K562 (cell line): ENCODE results near the gene LRRC75A. TPM values are rescaled to one million over a fixed set of nuclear protein-coding genes. Genes with fewer than 3 reads are reported as not detected.

Source experiments
- CBFA2T3 ChIP-seq: fragments of 450-650 bp; IDR thresholded peaks from 2 replicates; pipeline ENCODE4 v1.6.1; 2017
- NFRKB ChIP-seq: fragments of 450-650 bp; IDR thresholded peaks from 2 replicates; pipeline ENCODE4 v1.6.1; 2016; ENCODE audit warnings: low read depth
- POLR3A ChIP-seq: IDR thresholded peaks from 2 replicates; pipeline ENCODE4 v1.6.1; 2011; ENCODE audit warnings: borderline replicate concordance, mild to moderate bottlenecking, moderate library complexity; ENCODE audit not compliant: insufficient read length, insufficient read depth; ENCODE audit errors: extremely low read depth
- TAF1 ChIP-seq: IDR thresholded peaks from 2 replicates; pipeline ENCODE4 v1.6.1; 2011; ENCODE audit warnings: mild to moderate bottlenecking, low read length, moderate library complexity; ENCODE audit not compliant: insufficient read depth, control insufficient read depth, severe bottlenecking; ENCODE audit errors: extremely low read depth
- XRCC4 ChIP-seq: IDR thresholded peaks from one replicate; pipeline ENCODE4 v1.6.1; 2011; ENCODE audit not compliant: insufficient read depth, insufficient read length; ENCODE audit errors: extremely low read depth
- polyA plus RNA-seq, 8 experiments: library from polyadenylated mRNA; depleted of rRNA in 4 of 8; stranded (reverse) in 5 of 8; unstranded in 3 of 8; fragments of >200 nt; fragmentation: Nextera tagmentation in 2 of 8; fragmentation: Illumina TruSeq in 1 of 8; extraction: Ambion mirVana in 2 of 8; extraction: Trizol in 1 of 8; gene quantifications; 2 replicates each; pipeline versions ENCODE4 v1.2.1 to v1.2.3, GENCODE V29; 2011 to 2014; ENCODE audit warnings: inconsistent platforms in 1 of 8, missing spikeins in 1 of 8
- total RNA-seq, 7 experiments: library from RNA; depleted of rRNA in 6 of 7; stranded (reverse); fragments of >200 nt in 6 of 7; fragmentation: Illumina TruSeq in 2 of 7; extraction: Trizol in 2 of 7; gene quantifications; 2 replicates each; pipeline versions ENCODE4 v1.2.1 to v1.2.3, GENCODE V29; 2011 to 2021; ENCODE audit warnings: low replicate concordance in 1 of 7
- TF ChIP-seq, protein P1 (sequence below): fragments of 250-450 bp; sonication (Bioruptor Pico); IDR thresholded peaks from 2 replicates; pipeline ENCODE4 v1.4.0; 2020; ENCODE audit warnings: mild to moderate bottlenecking, moderate library complexity
- TF ChIP-seq, protein P2 (sequence below): fragments of 250-450 bp; sonication (Bioruptor Pico); IDR thresholded peaks from 2 replicates; pipeline ENCODE4 v1.8.0; 2022; ENCODE audit warnings: inconsistent platforms
- TF ChIP-seq, protein P3 (sequence below), 2 experiments: IDR thresholded peaks; 2 replicates each; pipeline ENCODE4 v1.6.1; 2012; ENCODE audit warnings: improper control_type of control experiment in 2 of 2, low read depth in 2 of 2, low read length in 2 of 2, borderline replicate concordance in 1 of 2
- TF ChIP-seq, protein P4 (sequence below): fragments of 250-450 bp; sonication (Bioruptor Pico); IDR thresholded peaks from 2 replicates; pipeline ENCODE4 v1.4.0; 2020

The LRRC75A gene
- total and polyA plus RNA-seq, 9 of the 15 experiments (the other 6 are each of a cell fraction or from before 2014, with no cell fraction given) = 0.04 to 0.34 (median 0.08) TPM; not detected in 5

DNA sequence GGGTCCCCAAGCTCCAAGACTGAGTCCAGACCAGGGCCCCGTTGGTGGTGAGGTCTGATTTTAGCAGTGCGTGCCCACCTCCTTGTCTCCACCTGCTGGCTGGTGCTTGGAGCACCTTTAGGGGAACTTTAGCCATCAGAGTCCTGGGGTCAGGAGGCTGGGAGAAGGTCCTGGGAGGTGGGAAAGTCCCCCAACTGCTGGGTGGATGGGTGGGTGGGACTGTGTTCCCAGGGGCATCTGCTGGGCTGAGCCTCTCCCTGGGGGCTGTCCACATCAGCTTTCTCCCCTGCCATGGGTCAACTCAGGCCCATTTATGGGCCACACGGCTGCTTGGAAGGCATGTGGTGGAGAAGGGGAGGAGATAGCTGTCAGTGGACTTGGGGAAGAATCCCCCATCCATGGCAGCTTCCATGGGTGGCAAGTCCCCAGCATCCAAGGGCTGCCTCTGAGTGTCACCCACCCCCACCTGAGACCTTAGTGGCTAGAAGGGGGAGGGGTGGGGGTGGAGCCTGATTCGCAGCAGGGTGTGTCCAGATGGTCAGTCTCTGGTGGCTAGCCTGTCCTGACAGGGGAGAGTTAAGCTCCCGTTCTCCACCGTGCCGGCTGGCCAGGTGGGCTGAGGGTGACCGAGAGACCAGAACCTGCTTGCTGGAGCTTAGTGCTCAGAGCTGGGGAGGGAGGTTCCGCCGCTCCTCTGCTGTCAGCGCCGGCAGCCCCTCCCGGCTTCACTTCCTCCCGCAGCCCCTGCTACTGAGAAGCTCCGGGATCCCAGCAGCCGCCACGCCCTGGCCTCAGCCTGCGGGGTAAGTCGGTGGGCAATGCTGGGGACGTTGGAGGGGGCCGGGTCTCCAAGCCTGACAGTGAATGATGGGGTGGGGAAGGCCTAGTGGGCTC lies 76.7 kb downstream of the LRRC75A start, which contains the start of gene TRPV2 (continued):
- TF ChIP-seq, protein P1, sequence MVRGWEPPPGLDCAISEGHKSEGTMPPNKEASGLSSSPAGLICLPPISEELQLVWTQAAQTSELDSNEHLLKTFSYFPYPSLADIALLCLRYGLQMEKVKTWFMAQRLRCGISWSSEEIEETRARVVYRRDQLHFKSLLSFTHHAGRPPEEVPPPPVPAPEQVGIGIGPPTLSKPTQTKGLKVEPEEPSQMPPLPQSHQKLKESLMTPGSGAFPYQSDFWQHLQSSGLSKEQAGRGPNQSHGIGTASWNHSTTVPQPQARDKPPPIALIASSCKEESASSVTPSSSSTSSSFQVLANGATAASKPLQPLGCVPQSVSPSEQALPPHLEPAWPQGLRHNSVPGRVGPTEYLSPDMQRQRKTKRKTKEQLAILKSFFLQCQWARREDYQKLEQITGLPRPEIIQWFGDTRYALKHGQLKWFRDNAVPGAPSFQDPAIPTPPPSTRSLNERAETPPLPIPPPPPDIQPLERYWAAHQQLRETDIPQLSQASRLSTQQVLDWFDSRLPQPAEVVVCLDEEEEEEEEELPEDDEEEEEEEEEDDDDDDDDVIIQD (CRISPR knock-in tag) = no peak
- TF ChIP-seq, protein P2, sequence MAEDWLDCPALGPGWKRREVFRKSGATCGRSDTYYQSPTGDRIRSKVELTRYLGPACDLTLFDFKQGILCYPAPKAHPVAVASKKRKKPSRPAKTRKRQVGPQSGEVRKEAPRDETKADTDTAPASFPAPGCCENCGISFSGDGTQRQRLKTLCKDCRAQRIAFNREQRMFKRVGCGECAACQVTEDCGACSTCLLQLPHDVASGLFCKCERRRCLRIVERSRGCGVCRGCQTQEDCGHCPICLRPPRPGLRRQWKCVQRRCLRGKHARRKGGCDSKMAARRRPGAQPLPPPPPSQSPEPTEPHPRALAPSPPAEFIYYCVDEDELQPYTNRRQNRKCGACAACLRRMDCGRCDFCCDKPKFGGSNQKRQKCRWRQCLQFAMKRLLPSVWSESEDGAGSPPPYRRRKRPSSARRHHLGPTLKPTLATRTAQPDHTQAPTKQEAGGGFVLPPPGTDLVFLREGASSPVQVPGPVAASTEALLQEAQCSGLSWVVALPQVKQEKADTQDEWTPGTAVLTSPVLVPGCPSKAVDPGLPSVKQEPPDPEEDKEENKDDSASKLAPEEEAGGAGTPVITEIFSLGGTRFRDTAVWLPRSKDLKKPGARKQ (CRISPR knock-in tag) = no peak
- TF ChIP-seq, protein P3, sequence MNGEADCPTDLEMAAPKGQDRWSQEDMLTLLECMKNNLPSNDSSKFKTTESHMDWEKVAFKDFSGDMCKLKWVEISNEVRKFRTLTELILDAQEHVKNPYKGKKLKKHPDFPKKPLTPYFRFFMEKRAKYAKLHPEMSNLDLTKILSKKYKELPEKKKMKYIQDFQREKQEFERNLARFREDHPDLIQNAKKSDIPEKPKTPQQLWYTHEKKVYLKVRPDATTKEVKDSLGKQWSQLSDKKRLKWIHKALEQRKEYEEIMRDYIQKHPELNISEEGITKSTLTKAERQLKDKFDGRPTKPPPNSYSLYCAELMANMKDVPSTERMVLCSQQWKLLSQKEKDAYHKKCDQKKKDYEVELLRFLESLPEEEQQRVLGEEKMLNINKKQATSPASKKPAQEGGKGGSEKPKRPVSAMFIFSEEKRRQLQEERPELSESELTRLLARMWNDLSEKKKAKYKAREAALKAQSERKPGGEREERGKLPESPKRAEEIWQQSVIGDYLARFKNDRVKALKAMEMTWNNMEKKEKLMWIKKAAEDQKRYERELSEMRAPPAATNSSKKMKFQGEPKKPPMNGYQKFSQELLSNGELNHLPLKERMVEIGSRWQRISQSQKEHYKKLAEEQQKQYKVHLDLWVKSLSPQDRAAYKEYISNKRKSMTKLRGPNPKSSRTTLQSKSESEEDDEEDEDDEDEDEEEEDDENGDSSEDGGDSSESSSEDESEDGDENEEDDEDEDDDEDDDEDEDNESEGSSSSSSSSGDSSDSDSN (IDR thresholded peaks at IDR 0.05; ENCODE audit: borderline replicate concordance in 1 of 2, low read depth in 2 of 2, low read length in 2 of 2) = no peak
- TF ChIP-seq CBFA2T3 = peak; percentile 41; the same call in 1 of the 2 replicates
- TF ChIP-seq XRCC4 = no peak
- TF ChIP-seq TAF1 = peak; percentile 60
- TF ChIP-seq, protein P4, sequence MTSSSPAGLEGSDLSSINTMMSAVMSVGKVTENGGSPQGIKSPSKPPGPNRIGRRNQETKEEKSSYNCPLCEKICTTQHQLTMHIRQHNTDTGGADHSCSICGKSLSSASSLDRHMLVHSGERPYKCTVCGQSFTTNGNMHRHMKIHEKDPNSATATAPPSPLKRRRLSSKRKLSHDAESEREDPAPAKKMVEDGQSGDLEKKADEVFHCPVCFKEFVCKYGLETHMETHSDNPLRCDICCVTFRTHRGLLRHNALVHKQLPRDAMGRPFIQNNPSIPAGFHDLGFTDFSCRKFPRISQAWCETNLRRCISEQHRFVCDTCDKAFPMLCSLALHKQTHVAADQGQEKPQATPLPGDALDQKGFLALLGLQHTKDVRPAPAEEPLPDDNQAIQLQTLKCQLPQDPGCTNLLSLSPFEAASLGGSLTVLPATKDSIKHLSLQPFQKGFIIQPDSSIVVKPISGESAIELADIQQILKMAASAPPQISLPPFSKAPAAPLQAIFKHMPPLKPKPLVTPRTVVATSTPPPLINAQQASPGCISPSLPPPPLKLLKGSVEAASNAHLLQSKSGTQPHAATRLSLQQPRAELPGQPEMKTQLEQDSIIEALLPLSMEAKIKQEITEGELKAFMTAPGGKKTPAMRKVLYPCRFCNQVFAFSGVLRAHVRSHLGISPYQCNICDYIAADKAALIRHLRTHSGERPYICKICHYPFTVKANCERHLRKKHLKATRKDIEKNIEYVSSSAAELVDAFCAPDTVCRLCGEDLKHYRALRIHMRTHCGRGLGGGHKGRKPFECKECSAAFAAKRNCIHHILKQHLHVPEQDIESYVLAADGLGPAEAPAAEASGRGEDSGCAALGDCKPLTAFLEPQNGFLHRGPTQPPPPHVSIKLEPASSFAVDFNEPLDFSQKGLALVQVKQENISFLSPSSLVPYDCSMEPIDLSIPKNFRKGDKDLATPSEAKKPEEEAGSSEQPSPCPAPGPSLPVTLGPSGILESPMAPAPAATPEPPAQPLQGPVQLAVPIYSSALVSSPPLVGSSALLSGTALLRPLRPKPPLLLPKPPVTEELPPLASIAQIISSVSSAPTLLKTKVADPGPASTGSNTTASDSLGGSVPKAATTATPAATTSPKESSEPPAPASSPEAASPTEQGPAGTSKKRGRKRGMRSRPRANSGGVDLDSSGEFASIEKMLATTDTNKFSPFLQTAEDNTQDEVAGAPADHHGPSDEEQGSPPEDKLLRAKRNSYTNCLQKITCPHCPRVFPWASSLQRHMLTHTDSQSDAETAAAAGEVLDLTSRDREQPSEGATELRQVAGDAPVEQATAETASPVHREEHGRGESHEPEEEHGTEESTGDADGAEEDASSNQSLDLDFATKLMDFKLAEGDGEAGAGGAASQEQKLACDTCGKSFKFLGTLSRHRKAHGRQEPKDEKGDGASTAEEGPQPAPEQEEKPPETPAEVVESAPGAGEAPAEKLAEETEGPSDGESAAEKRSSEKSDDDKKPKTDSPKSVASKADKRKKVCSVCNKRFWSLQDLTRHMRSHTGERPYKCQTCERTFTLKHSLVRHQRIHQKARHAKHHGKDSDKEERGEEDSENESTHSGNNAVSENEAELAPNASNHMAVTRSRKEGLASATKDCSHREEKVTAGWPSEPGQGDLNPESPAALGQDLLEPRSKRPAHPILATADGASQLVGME (CRISPR knock-in tag) = no peak
- TF ChIP-seq POLR3A = no peak
- TF ChIP-seq NFRKB = no peak
